ENCODE measurements around the gene SLC25A38. TPM values are rescaled to one million over a fixed set of nuclear protein-coding genes. Genes with fewer than 3 reads are reported as not detected.

The SLC25A38 gene
- total RNA-seq, 1 experiment from 2014 or later = 26.7 TPM

DNA sequence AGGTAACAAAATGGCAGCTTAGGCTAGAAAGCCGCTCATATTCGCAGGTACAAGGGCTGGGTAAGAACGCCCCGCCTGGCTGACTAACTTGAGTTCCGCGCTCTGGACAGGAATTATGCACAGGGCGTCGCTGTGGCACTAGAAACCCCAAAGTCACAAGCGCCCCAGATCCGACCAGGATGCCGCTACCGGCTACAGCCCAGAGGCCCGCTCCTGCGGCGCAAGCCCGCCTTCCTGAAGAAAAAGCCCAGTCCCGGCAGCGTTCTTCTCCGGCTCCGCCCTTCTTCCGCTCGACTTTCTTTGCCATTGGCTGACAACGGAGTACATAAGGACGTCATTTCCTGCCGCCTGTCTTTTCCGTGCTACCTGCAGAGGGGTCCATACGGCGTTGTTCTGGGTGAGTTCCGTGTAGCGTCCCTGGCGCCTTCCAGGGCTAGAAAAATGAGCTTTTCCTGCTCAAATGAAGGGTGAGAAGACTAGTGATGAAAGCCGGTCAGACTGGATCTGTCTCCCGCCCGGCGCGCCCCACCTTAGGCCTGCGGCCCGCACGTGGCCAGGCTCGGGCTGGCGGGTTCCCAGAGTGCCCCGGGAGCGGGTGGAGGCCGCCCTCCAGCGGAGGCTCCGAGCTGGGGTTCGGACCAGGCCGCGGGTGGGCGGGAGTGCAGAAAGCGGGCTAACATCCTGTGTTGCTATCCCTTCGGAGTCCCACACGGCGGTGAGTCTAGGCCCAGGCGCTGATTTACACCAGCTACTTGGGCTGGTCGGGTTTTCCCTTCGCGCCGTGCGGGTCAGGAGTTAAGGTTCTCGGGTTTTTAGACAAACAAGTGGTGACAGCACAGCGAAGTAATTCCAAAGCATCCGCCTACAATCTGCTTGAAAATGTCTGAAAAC lies 23.4 kb downstream of the SLC25A38 start, which contains the start of gene RPSA:
RPSA (plus strand) TSS at position 353 of the 891 bp plus-strand sequence. CDS start 934 bp downstream, outside the sequence.
- H3K27me3 ChIP-seq (ENCODE audit: insufficient read depth, low read length) = no peaks in the 10 kb centered on the region
- intact Hi-C loops (cut with micrococcal nuclease) = loop anchor here (1.0 kb wide), 1 partner anchor 22 kb away; no protein-coding TSS in a partner anchor
- peaks cover 11 to 32% of the 10 kb centered on the region in 2 experiments for H3K4me1 ChIP-seq (ENCODE audit: control insufficient read depth in 1 of 2, insufficient read depth in 2 of 2, low read length in 2 of 2)
- H3K4me2 ChIP-seq (ENCODE audit: low read length) = peak within 1 kb of the TSS; percentile 89
- ChIA-PET POLR2A (interaction anchor here (1.4 to 1.7 kb wide), 3 partner anchors 10 to 28 kb away, joined by 5 to 9 read pairs (median 6); no protein-coding TSS in a partner anchor), CTCF (interaction anchor here (1.6 kb wide), 1 partner anchor 92 kb away, joined by 3 read pairs; no protein-coding TSS in a partner anchor), RAD21 (ENCODE audit: low non-redundant PET in 1 of 2, low total read pairs in 2 of 2, uncharacterized antibody in 2 of 2, unreplicated experiment in 2 of 2) (no interaction called here)
- H4K20me1 ChIP-seq (ENCODE audit: insufficient read depth) = peaks cover 31% of the 10 kb centered on the region; the same call in 1 of the 2 replicates
- peak within 1 kb of the TSS; percentile 73 to 98 for H3K4me3 ChIP-seq (replicated peaks in 1 of 2; ENCODE audit: low read depth in 1 of 2, low read length in 2 of 2)
- ATAC-seq = peak; percentile 94
- peak within 1 kb of the TSS; percentile 89 for H3K27ac ChIP-seq (ENCODE audit: low read depth, low read length)
- peak within 1 kb of the TSS; percentile 87 for H3K9ac ChIP-seq (ENCODE audit: low read length)
- H2AFZ ChIP-seq (ENCODE audit: low read depth, low read length, poor library complexity, severe bottlenecking) = no peak within 1 kb of the TSS
- DNase-seq (ENCODE audit: low read depth, low spot score) = peak; percentile 93
- H3K79me2 ChIP-seq (ENCODE audit: insufficient read depth, low read length) = peaks cover 51% of the 10 kb centered on the region
- no peaks in the 10 kb centered on the region for H3K9me2 ChIP-seq (ENCODE audit: insufficient read depth)
- no TSS peak for BruUV-seq (replicated peaks)
- no peaks in the 10 kb centered on the region for H3K9me3 ChIP-seq (ENCODE audit: control insufficient read depth in 1 of 2, insufficient read depth in 1 of 2, low read depth in 1 of 2, low read length in 2 of 2)
- peaks cover 38 to 45% of the 10 kb centered on the region in 2 experiments for H3K36me3 ChIP-seq (ENCODE audit: control insufficient read depth in 1 of 2, insufficient read depth in 2 of 2, low read length in 2 of 2)
- TF ChIP-seq EZH2 (IDR thresholded peaks at IDR 0.05) = no peak
- TF ChIP-seq, protein P1, sequence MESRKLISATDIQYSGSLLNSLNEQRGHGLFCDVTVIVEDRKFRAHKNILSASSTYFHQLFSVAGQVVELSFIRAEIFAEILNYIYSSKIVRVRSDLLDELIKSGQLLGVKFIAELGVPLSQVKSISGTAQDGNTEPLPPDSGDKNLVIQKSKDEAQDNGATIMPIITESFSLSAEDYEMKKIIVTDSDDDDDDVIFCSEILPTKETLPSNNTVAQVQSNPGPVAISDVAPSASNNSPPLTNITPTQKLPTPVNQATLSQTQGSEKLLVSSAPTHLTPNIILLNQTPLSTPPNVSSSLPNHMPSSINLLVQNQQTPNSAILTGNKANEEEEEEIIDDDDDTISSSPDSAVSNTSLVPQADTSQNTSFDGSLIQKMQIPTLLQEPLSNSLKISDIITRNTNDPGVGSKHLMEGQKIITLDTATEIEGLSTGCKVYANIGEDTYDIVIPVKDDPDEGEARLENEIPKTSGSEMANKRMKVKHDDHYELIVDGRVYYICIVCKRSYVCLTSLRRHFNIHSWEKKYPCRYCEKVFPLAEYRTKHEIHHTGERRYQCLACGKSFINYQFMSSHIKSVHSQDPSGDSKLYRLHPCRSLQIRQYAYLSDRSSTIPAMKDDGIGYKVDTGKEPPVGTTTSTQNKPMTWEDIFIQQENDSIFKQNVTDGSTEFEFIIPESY (IDR thresholded peaks at IDR 0.05; ENCODE audit: extremely low read depth, insufficient replicate concordance, low read length) = peak; percentile 27
- TF ChIP-seq ZFX (IDR thresholded peaks at IDR 0.05) = peak; percentile 98
- TF ChIP-seq, protein P2, sequence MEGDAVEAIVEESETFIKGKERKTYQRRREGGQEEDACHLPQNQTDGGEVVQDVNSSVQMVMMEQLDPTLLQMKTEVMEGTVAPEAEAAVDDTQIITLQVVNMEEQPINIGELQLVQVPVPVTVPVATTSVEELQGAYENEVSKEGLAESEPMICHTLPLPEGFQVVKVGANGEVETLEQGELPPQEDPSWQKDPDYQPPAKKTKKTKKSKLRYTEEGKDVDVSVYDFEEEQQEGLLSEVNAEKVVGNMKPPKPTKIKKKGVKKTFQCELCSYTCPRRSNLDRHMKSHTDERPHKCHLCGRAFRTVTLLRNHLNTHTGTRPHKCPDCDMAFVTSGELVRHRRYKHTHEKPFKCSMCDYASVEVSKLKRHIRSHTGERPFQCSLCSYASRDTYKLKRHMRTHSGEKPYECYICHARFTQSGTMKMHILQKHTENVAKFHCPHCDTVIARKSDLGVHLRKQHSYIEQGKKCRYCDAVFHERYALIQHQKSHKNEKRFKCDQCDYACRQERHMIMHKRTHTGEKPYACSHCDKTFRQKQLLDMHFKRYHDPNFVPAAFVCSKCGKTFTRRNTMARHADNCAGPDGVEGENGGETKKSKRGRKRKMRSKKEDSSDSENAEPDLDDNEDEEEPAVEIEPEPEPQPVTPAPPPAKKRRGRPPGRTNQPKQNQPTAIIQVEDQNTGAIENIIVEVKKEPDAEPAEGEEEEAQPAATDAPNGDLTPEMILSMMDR (IDR thresholded peaks at IDR 0.05 in 2 of 3, conservative IDR thresholded peaks at IDR 0.05 in 1 of 3; ENCODE audit: borderline replicate concordance in 1 of 3, insufficient read depth in 1 of 3, low read depth in 2 of 3, low read length in 2 of 3) = peak; percentile 8 to 22 (median 14); a peak in 3 of 6 replicates
- TF ChIP-seq, protein P3, sequence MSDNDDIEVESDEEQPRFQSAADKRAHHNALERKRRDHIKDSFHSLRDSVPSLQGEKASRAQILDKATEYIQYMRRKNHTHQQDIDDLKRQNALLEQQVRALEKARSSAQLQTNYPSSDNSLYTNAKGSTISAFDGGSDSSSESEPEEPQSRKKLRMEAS (IDR thresholded peaks at IDR 0.05) = peak; percentile 99
- TF ChIP-seq, protein P4, sequence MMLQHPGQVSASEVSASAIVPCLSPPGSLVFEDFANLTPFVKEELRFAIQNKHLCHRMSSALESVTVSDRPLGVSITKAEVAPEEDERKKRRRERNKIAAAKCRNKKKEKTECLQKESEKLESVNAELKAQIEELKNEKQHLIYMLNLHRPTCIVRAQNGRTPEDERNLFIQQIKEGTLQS (IDR thresholded peaks at IDR 0.05) = no peak
- no peak for TF ChIP-seq CEBPB (IDR thresholded peaks at IDR 0.05; ENCODE audit: low read depth)
- peak; percentile 96 for TF ChIP-seq POLR2A (IDR thresholded peaks at IDR 0.05; ENCODE audit: borderline replicate concordance, extremely low read depth, insufficient read depth, insufficient read length)
- peak; percentile 51; the same call in 1 of the 2 replicates for TF ChIP-seq SRF (IDR thresholded peaks at IDR 0.05; ENCODE audit: low read depth)
- TF ChIP-seq ZNF274 (IDR thresholded peaks at IDR 0.05; ENCODE audit: low read depth, low read length) = no peak
- peak; percentile 53 for TF ChIP-seq RAD21 (IDR thresholded peaks at IDR 0.05; ENCODE audit: low read depth)
- TF ChIP-seq FOSL1 (IDR thresholded peaks at IDR 0.05; ENCODE audit: low read depth) = no peak
- peak; percentile 35 for TF ChIP-seq JUND (IDR thresholded peaks at IDR 0.05)
- TF ChIP-seq ELF1 (IDR thresholded peaks at IDR 0.05; ENCODE audit: borderline replicate concordance, low read depth) = peak; percentile 55; the same call in 1 of the 2 replicates
- TF ChIP-seq CBX3 (IDR thresholded peaks at IDR 0.05; ENCODE audit: low read depth) = peak; percentile 61
- peak; percentile 92 for TF ChIP-seq SIN3A (IDR thresholded peaks at IDR 0.05; ENCODE audit: low read depth)
- peak; percentile 62 for TF ChIP-seq YY1 (IDR thresholded peaks at IDR 0.05; ENCODE audit: extremely low read depth, insufficient replicate concordance, low read depth, low read length)
- no peak for TF ChIP-seq EZH2phosphoT487 (IDR thresholded peaks at IDR 0.05; ENCODE audit: borderline replicate concordance)

All from HCT116 (cell line).